AG10803 (cell line): ENCODE results near the gene UBTD1.

Experiments
- DNase-seq: peaks from one replicate; pipeline ENCODE4 v3.0.0; 2010; ENCODE audit warnings: low read depth
- H3K4me3 ChIP-seq: 2 replicates; pipeline ENCODE4 v1.5.1; 2011; ENCODE audit warnings: mild to moderate bottlenecking, low read length, control low read depth
- CTCF ChIP-seq: conservative IDR thresholded peaks from 2 replicates; pipeline ENCODE4 v1.5.1; 2011; ENCODE audit warnings: mild to moderate bottlenecking, low read length, control low read depth, inconsistent platforms

Gene UBTD1

GRCh38 chr10:97505152-97505551 is 6.4 kb downstream of the UBTD1 start:
- no peak for TF ChIP-seq CTCF
- H3K4me3 ChIP-seq: no peak overlapping the region
- no peak for DNase-seq

- DNase-seq: no peak
- TF ChIP-seq CTCF: no peak
Measured at GRCh38 chr10:97506199-97506991, 7.7 kb downstream of the UBTD1 start.

DNA sequence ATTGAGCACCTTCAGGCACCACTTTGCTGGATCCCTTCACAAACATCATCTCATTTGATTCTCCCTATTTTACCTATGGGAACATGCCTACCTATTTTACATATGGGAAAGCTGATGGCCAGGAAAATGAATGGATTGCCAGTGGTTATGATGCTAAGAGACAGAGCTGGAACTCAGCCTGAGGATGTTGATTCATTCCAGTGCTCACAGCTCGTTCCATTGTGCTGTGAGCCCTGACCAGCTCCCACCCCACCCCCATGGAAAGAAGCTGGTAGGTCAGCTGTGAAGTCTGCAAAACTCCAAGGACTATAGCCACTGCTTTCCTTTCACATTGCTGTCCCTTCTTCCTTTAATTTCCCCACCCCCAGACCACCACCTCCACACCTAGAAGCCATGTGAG is 9.6 kb downstream of the UBTD1 start:
- peak; percentile 54 for DNase-seq
- TF ChIP-seq CTCF: no peak
- H3K4me3 ChIP-seq: no peak overlapping the region

More at GRCh38 chr10:97506199-97506991, 7.7 kb downstream of the UBTD1 start:
- no peak overlapping the region for H3K4me3 ChIP-seq

GRCh38 chr10:97509120-97509680 is 10.5 kb downstream of the UBTD1 start:
- no peak for TF ChIP-seq CTCF
- DNase-seq: no peak
- H3K4me3 ChIP-seq: no peak overlapping the region

- DNase-seq: no peak
- TF ChIP-seq CTCF: no peak
- no peak overlapping the region for H3K4me3 ChIP-seq
Measured at GRCh38 chr10:97510686-97511085, 12.0 kb downstream of the UBTD1 start.

- DNase-seq: no peak
- no peak overlapping the region for H3K4me3 ChIP-seq
- TF ChIP-seq CTCF: no peak
Measured at GRCh38 chr10:97511711-97512440, 13.2 kb downstream of the UBTD1 start.

GRCh38 chr10:97512993-97513392 is 14.3 kb downstream of the UBTD1 start:
- no peak for TF ChIP-seq CTCF
- DNase-seq: no peak
- H3K4me3 ChIP-seq: no peak overlapping the region
